ENCODE measurements around the gene PTPRCAP. TPM values are rescaled to one million over a fixed set of nuclear protein-coding genes. Genes with fewer than 3 reads are reported as not detected.

Gene PTPRCAP
- polyA plus RNA-seq, 1 donor from 2014 or later, result 3.4 TPM

GRCh38 chr11:67442504-67443404, 5.3 kb upstream of the PTPRCAP start:
- H3K27me3 ChIP-seq (ENCODE audit: insufficient read depth, low read depth, low read length), result no peaks in the 10 kb centered on the region
- peak overlapping the region; percentile 14 for H2AFZ ChIP-seq (ENCODE audit: low read depth, low read length)

More at GRCh38 chr11:67442504-67443404, 5.3 kb upstream of the PTPRCAP start:
- peak overlapping the region; percentile 80 for H3K9ac ChIP-seq (ENCODE audit: low read length)
- no peaks in the 10 kb centered on the region for H3K9me2 ChIP-seq (ENCODE audit: insufficient read depth, low read length)
- no peaks in the 10 kb centered on the region for H3K36me3 ChIP-seq (ENCODE audit: insufficient read depth, low read length)
- H4K20me1 ChIP-seq (ENCODE audit: insufficient read depth), result no peaks in the 10 kb centered on the region
- peak overlapping the region; percentile 82 for H3K4me3 ChIP-seq (ENCODE audit: low read length)
- H3K27ac ChIP-seq (ENCODE audit: low read length), result peak overlapping the region; percentile 56
- no peaks in the 10 kb centered on the region for H3F3A ChIP-seq (ENCODE audit: insufficient read depth, low read length, poor library complexity, severe bottlenecking)
- no peak for TF ChIP-seq SMC3 (conservative IDR thresholded peaks at IDR 0.05; ENCODE audit: poor library complexity)
- TF ChIP-seq MXI1 (conservative IDR thresholded peaks at IDR 0.05; ENCODE audit: poor library complexity, severe bottlenecking), result no peak
- TF ChIP-seq CTCF (IDR thresholded peaks at IDR 0.05; ENCODE audit: poor library complexity, severe bottlenecking), result no peak
- no peak for TF ChIP-seq REST (IDR thresholded peaks at IDR 0.05; ENCODE audit: borderline replicate concordance)
- no peak for TF ChIP-seq EZH2 (IDR thresholded peaks at IDR 0.05; ENCODE audit: borderline replicate concordance, insufficient read depth, low read length, poor library complexity, severe bottlenecking)
- TF ChIP-seq TAF1 (IDR thresholded peaks at IDR 0.05; ENCODE audit: low read depth), result no peak
- TF ChIP-seq RAD21 (conservative IDR thresholded peaks at IDR 0.05), result no peak
- TF ChIP-seq POLR2AphosphoS5 (IDR thresholded peaks at IDR 0.05), result no peak
- no peak for TF ChIP-seq EP300 (conservative IDR thresholded peaks at IDR 0.05; ENCODE audit: poor library complexity, severe bottlenecking)
- H3K4me2 ChIP-seq (ENCODE audit: low read length), result peak overlapping the region; percentile 86
- H3K79me2 ChIP-seq (replicated peaks; ENCODE audit: insufficient read depth, low read length), result no peaks in the 10 kb centered on the region
- no peaks in the 10 kb centered on the region for H3K9me3 ChIP-seq (ENCODE audit: low read length)

Measured in neural cell (in vitro differentiated cells).